ENCODE measurements around the gene CLIC5.

Gene CLIC5

GRCh38 chr6:45892196-45892595, 123.5 kb downstream of the CLIC5 start:
- DNase-seq = no peak

GRCh38 chr6:45886776-45887175, 128.9 kb downstream of the CLIC5 start:
- DNase-seq = no peak

GRCh38 chr6:45884336-45884735, 131.3 kb downstream of the CLIC5 start:
- no peak for DNase-seq

- DNase-seq = no peak
These were observed 133.0 kb downstream of the CLIC5 start for GRCh38 chr6:45882671-45883070.

GRCh38 chr6:45881705-45882467, 133.8 kb downstream of the CLIC5 start:
- DNase-seq = peak in 3 of 4 experiments; percentile 8 to 42 (median 34)

GRCh38 chr6:45880676-45881075, 135.0 kb downstream of the CLIC5 start:
- no peak for DNase-seq

- DNase-seq = no peak
These were observed 135.5 kb downstream of the CLIC5 start for GRCh38 chr6:45880159-45880558.

GRCh38 chr6:45877970-45878590, 137.6 kb downstream of the CLIC5 start:
- DNase-seq = no peak

GRCh38 chr6:45872827-45873365, 142.8 kb downstream of the CLIC5 start:
- DNase-seq = no peak

- no peak for DNase-seq
These were observed 145.1 kb downstream of the CLIC5 start for GRCh38 chr6:45870531-45870930.

- DNase-seq = no peak
These were observed 151.0 kb downstream of the CLIC5 start for GRCh38 chr6:45864651-45865050.

- DNase-seq = no peak
These were observed 157.0 kb downstream of the CLIC5 start for GRCh38 chr6:45858691-45859090.

GRCh38 chr6:45857827-45858226, 157.8 kb downstream of the CLIC5 start:
- DNase-seq = no peak

- no peak for DNase-seq
These were observed 159.8 kb downstream of the CLIC5 start for GRCh38 chr6:45855642-45856394.

- DNase-seq = no peak
These were observed 161.4 kb downstream of the CLIC5 start for GRCh38 chr6:45854149-45854742.

- no peak for DNase-seq
These were observed 164.6 kb downstream of the CLIC5 start for GRCh38 chr6:45851034-45851400.

- no peak for DNase-seq
These were observed 165.2 kb downstream of the CLIC5 start for GRCh38 chr6:45850378-45851033.

- DNase-seq = peak in 1 of 4 experiments; percentile 12
These were observed 170.1 kb downstream of the CLIC5 start for GRCh38 chr6:45845567-45845966.

GRCh38 chr6:45844986-45845385, 170.7 kb downstream of the CLIC5 start:
- no peak for DNase-seq

- peak in 3 of 4 experiments; percentile 10 to 13 (median 10) for DNase-seq
These were observed 171.7 kb downstream of the CLIC5 start for GRCh38 chr6:45843848-45844521.

- no peak for DNase-seq
These were observed 174.6 kb downstream of the CLIC5 start for GRCh38 chr6:45841062-45841461.

GRCh38 chr6:45838996-45839395, 176.7 kb downstream of the CLIC5 start:
- no peak for DNase-seq

Measured in suppressor macrophage (primary cell).